Upper lobe of left lung (tissue), 4 donors: ENCODE data around the gene MSL1.

Experiments
- CTCF ChIP-seq, 6 experiments: fragments of 450-650 bp in 4 of 6; fragments of 200-600 bp in 2 of 6; sonication (generic) in 2 of 6; IDR thresholded peaks; one replicate each; pipeline ENCODE4 v1.5.1; 2016 to 2019; ENCODE audit warnings: antibody characterized with exemption in 6 of 6
- EP300 ChIP-seq, 4 donors: sonication (generic); formaldehyde crosslinking; IDR thresholded peaks; one replicate each; pipeline ENCODE4 v1.5.1; 2017; ENCODE audit warnings: antibody characterized with exemption in 4 of 4, control low read depth in 2 of 4
- POLR2A ChIP-seq, 4 donors: fragments of 450-650 bp; IDR thresholded peaks; one replicate each; pipeline ENCODE4 v1.5.1; 2016 to 2017; ENCODE audit warnings: antibody characterized with exemption in 4 of 4, mild to moderate bottlenecking in 2 of 4
- POLR2AphosphoS5 ChIP-seq, 2 donors: sonication (generic); formaldehyde crosslinking; IDR thresholded peaks; one replicate each; pipeline ENCODE4 v1.5.1; 2017; ENCODE audit warnings: antibody characterized with exemption in 2 of 2

GRCh38 chr17:40153603-40154236, 31.9 kb downstream of the MSL1 start:
- TF ChIP-seq CTCF (IDR thresholded peaks at IDR 0.05) (no peak), POLR2A (IDR thresholded peaks at IDR 0.05) (no peak), POLR2AphosphoS5 (IDR thresholded peaks at IDR 0.05) (no peak), EP300 (IDR thresholded peaks at IDR 0.05) (no peak)
